Measurements from ENCODE around the gene BUD13. TPM values are rescaled to one million over a fixed set of nuclear protein-coding genes. Genes with fewer than 3 reads are reported as not detected.
A peak's percentile ranks its signal among the peaks of the same experiment; 100 is the strongest.

The BUD13 gene
- total and polyA plus RNA-seq, 2 of the 13 experiments (the other 11 are each of a cell fraction or from before 2014, with no cell fraction given), result 13.3 to 25.9 TPM

DNA sequence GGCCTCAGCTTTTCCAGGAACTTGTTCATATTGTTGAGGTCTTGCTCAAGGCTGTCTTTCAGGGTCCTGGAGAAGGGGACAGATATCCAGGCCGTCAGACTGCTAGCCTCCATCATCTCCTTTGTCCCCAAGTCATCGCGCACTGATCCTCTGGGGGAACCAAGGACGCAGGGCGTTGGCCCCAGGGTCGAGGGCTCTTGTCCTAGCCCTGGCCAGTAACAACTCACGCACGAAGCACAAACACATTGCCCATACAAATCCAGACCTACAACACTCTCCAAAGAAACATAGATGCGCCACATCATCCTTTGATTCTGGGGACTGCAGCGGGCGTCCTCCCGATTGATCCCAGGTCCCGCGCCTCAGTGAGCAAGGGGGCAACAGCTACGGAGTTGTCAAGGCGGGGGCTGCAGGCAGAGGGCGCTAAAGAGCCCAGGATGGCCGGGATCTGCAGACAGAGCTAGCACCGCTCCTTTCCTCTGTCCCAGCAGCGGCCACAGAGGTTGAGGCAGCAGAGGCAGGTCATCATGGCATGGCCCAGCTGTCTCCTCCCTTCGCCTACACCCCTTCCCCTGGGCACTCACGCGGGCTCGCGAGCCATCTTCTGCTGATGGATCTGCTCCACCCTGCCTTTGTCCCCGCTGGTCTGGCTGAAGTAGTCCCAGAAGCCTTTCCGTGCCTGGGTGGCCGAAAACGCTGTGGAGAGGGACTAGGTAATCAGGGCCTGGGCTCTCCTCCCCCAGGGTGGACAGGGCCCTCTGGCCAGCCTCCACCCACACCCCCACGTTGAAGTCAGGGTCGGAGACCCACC lies 18.4 kb upstream of the BUD13 start:
- peak overlapping the region; percentile 57 to 83 (median 58) for H3K4me3 ChIP-seq (replicated peaks in 1 of 3; ENCODE audit: insufficient read depth in 1 of 3, low read depth in 2 of 3, low read length in 3 of 3)
- in situ Hi-C loops (cut with HindIII; ENCODE audit: extremely low pct_ligation_motif_present, low pct_unique_long_range_greater_than_20kb) (loop anchor here (5.0 to 10.0 kb wide), 2 partner anchors 46 to 304 kb away; partner anchors contain the start of genes APOA1 and SIK3), intact Hi-C loops (cut with micrococcal nuclease; ENCODE audit: unreplicated experiment) (loop anchor here (1.0 kb wide), 1 partner anchor 46 kb away; the partner anchor contains the start of gene APOA1)
- DNase-seq (ENCODE audit: low spot score), result peak; percentile 73
- POLR2A ChIA-PET, result interaction anchor here (0.7 to 17.3 kb wide), 12 partner anchors 8 to 348 kb away, joined by 3 to 1365 read pairs (median 8); partner anchors contain the start of genes APOA1, APOA4, APOC3 and BUD13
- peaks cover 33% of the 10 kb centered on the region for H3K79me2 ChIP-seq (ENCODE audit: insufficient read depth, low read length)
- FAIRE-seq, result no peak
- H3K9me3 ChIP-seq (ENCODE audit: low read length), result no peaks in the 10 kb centered on the region
- H3K9ac ChIP-seq (ENCODE audit: insufficient read depth, low read depth, low read length), result peak overlapping the region; percentile 80
- H3K27me3 ChIP-seq (ENCODE audit: control insufficient read depth in 1 of 2, insufficient read depth in 2 of 2, low read length in 2 of 2), result no peaks in the 10 kb centered on the region; a peak in 1 of 5 replicates
- H3K4me2 ChIP-seq (ENCODE audit: low read depth, low read length), result peak overlapping the region; percentile 93
- CTCF ChIA-PET (ENCODE audit: low intra/inter-chr PET ratio, low total read pairs), result interaction anchor here (0.7 to 2.6 kb wide), 9 partner anchors 35 to 435 kb away, joined by 3 to 23 read pairs (median 4); partner anchors contain the start of gene APOC3
- peaks cover 89% of the 10 kb centered on the region for H3K4me1 ChIP-seq (ENCODE audit: insufficient read depth, low read length)
- peak; percentile 82 for ATAC-seq
- no TSS peak for BruUV-seq (replicated peaks)
- no peak overlapping the region for H2AFZ ChIP-seq (ENCODE audit: low read length)
- WGBS (ENCODE audit: low lambda C conversion rate), result 27% methylated on average over 15 of the region's 31 CpGs
- H4K20me1 ChIP-seq (ENCODE audit: insufficient read depth, low read length), result no peaks in the 10 kb centered on the region
- H3K27ac ChIP-seq (ENCODE audit: extremely low read length, insufficient read depth, low read length), result peak overlapping the region; percentile 87
- peaks cover 0 to 5% of the 10 kb centered on the region in 2 experiments; a peak in 2 of 5 replicates for H3K36me3 ChIP-seq (replicated peaks in 1 of 2; ENCODE audit: control insufficient read depth in 1 of 2, insufficient read depth in 2 of 2, low read length in 2 of 2)
- TF ChIP-seq ZNF460 (CRISPR knock-in tag; IDR thresholded peaks at IDR 0.05; ENCODE audit: borderline replicate concordance) (no peak), ZNF678 (CRISPR knock-in tag; IDR thresholded peaks at IDR 0.05) (no peak), ZNF136 (CRISPR knock-in tag; IDR thresholded peaks at IDR 0.05; ENCODE audit: low read depth) (no peak), LCORL (IDR thresholded peaks at IDR 0.05) (no peak), LCORL (CRISPR knock-in tag; IDR thresholded peaks at IDR 0.05) (peak; percentile 84; the same call in 1 of the 2 replicates), ZBTB20 (CRISPR knock-in tag; IDR thresholded peaks at IDR 0.05; ENCODE audit: borderline replicate concordance, low read depth) (no peak), STAT5B (CRISPR knock-in tag; IDR thresholded peaks at IDR 0.05) (no peak), KAT8 (CRISPR knock-in tag; IDR thresholded peaks at IDR 0.05) (peak; percentile 57; the same call in 1 of the 2 replicates), ZSCAN30 (CRISPR knock-in tag; IDR thresholded peaks at IDR 0.05) (no peak), WIZ (CRISPR knock-in tag; IDR thresholded peaks at IDR 0.05) (no peak), BORCS8-MEF2B (CRISPR knock-in tag; IDR thresholded peaks at IDR 0.05) (peak; percentile 82)
- TF ChIP-seq, protein P1, sequence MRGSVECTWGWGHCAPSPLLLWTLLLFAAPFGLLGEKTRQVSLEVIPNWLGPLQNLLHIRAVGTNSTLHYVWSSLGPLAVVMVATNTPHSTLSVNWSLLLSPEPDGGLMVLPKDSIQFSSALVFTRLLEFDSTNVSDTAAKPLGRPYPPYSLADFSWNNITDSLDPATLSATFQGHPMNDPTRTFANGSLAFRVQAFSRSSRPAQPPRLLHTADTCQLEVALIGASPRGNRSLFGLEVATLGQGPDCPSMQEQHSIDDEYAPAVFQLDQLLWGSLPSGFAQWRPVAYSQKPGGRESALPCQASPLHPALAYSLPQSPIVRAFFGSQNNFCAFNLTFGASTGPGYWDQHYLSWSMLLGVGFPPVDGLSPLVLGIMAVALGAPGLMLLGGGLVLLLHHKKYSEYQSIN (CRISPR knock-in tag; IDR thresholded peaks at IDR 0.05; ENCODE audit: borderline replicate concordance), result no peak
- TF ChIP-seq, protein P2, sequence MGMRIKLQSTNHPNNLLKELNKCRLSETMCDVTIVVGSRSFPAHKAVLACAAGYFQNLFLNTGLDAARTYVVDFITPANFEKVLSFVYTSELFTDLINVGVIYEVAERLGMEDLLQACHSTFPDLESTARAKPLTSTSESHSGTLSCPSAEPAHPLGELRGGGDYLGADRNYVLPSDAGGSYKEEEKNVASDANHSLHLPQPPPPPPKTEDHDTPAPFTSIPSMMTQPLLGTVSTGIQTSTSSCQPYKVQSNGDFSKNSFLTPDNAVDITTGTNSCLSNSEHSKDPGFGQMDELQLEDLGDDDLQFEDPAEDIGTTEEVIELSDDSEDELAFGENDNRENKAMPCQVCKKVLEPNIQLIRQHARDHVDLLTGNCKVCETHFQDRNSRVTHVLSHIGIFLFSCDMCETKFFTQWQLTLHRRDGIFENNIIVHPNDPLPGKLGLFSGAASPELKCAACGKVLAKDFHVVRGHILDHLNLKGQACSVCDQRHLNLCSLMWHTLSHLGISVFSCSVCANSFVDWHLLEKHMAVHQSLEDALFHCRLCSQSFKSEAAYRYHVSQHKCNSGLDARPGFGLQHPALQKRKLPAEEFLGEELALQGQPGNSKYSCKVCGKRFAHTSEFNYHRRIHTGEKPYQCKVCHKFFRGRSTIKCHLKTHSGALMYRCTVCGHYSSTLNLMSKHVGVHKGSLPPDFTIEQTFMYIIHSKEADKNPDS (CRISPR knock-in tag; IDR thresholded peaks at IDR 0.05), result 0 out of 2 replicates have a peak, but pooled peaks have one; percentile 48
- TF ChIP-seq, protein P3, sequence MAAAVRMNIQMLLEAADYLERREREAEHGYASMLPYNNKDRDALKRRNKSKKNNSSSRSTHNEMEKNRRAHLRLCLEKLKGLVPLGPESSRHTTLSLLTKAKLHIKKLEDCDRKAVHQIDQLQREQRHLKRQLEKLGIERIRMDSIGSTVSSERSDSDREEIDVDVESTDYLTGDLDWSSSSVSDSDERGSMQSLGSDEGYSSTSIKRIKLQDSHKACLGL (CRISPR knock-in tag; IDR thresholded peaks at IDR 0.05), result no peak
- TF ChIP-seq, protein P4, sequence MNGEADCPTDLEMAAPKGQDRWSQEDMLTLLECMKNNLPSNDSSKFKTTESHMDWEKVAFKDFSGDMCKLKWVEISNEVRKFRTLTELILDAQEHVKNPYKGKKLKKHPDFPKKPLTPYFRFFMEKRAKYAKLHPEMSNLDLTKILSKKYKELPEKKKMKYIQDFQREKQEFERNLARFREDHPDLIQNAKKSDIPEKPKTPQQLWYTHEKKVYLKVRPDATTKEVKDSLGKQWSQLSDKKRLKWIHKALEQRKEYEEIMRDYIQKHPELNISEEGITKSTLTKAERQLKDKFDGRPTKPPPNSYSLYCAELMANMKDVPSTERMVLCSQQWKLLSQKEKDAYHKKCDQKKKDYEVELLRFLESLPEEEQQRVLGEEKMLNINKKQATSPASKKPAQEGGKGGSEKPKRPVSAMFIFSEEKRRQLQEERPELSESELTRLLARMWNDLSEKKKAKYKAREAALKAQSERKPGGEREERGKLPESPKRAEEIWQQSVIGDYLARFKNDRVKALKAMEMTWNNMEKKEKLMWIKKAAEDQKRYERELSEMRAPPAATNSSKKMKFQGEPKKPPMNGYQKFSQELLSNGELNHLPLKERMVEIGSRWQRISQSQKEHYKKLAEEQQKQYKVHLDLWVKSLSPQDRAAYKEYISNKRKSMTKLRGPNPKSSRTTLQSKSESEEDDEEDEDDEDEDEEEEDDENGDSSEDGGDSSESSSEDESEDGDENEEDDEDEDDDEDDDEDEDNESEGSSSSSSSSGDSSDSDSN (CRISPR knock-in tag; IDR thresholded peaks at IDR 0.05), result peak; percentile 55
- TF ChIP-seq, protein P5, sequence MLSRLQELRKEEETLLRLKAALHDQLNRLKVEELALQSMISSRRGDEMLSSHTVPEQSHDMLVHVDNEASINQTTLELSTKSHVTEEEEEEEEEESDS (CRISPR knock-in tag; IDR thresholded peaks at IDR 0.05; ENCODE audit: borderline replicate concordance), result 0 out of 2 replicates have a peak, but pooled peaks have one; percentile 46

Measured in HepG2 (cell line).